Measurements from ENCODE around the gene FREM3. TPM values are rescaled to one million over a fixed set of nuclear protein-coding genes. Genes with fewer than 3 reads are reported as not detected.

FREM3 gene
- total and polyA plus RNA-seq, 2 of the 8 experiments (the other 6 are each of a cell fraction or from before 2014, with no cell fraction given) = 0.03 to 0.11 TPM

- Histone ChIP-seq H3K79me1 (ENCODE audit: low read depth, low read length) (no peaks in the 10 kb centered on the region), H2AFZ (ENCODE audit: low read length) (peak overlapping the region; percentile 43; the same call in 1 of the 2 replicates), H2BK15ac (ENCODE audit: low read length) (no peak overlapping the region), H3K79me2 (ENCODE audit: control insufficient read depth in 1 of 2, insufficient read depth in 2 of 2, low read length in 2 of 2) (no peaks in the 10 kb centered on the region), H3K23me2 (ENCODE audit: low read depth, low read length) (peaks cover 15% of the 10 kb centered on the region), H3K23ac (ENCODE audit: insufficient read length) (no peak overlapping the region), H3K4me2 (ENCODE audit: insufficient read depth in 1 of 2, low read depth in 2 of 2, low read length in 2 of 2) (peak overlapping the region; percentile 89 to 96), H2AK5ac (ENCODE audit: low read depth, low read length) (no peak overlapping the region), H4K91ac (replicated peaks; ENCODE audit: insufficient read length, low read length) (no peak overlapping the region), H3K9me3 (ENCODE audit: insufficient read depth in 2 of 2, low read depth in 1 of 2, low read length in 1 of 2) (no peaks in the 10 kb centered on the region; a peak in 1 of 4 replicates), H3K14ac (ENCODE audit: insufficient read length) (no peak overlapping the region), H3K36me3 (ENCODE audit: control insufficient read depth in 2 of 4, insufficient read depth in 4 of 4, low read length in 3 of 4) (peaks cover 0 to 2% (median 0%) of the 10 kb centered on the region in 4 experiments; a peak in 1 of 8 replicates), H2BK120ac (replicated peaks; ENCODE audit: low read depth, low read length) (no peak overlapping the region), H2BK12ac (ENCODE audit: low read depth, low read length) (no peak overlapping the region), H3K27me3 (replicated peaks in 1 of 4; ENCODE audit: control insufficient read depth in 3 of 4, extremely low read depth in 1 of 4, insufficient read depth in 3 of 4, low read length in 3 of 4) (peaks cover 25 to 37% (median 28%) of the 10 kb centered on the region in 4 experiments), H3K18ac (ENCODE audit: extremely low read depth, low read length) (peak overlapping the region; percentile 28; the same call in 1 of the 2 replicates), H4K8ac (ENCODE audit: extremely low read depth, insufficient read depth, low read length) (peak overlapping the region; percentile 42; the same call in 1 of the 2 replicates), H2BK5ac (ENCODE audit: low read depth, low read length) (no peak overlapping the region), H3K27ac (ENCODE audit: low read depth, low read length) (no peak overlapping the region), H3K4ac (replicated peaks; ENCODE audit: insufficient read length, low read depth, low read length) (no peak overlapping the region), H4K5ac (ENCODE audit: insufficient read length, low read depth, low read length) (no peak overlapping the region), H3K4me3 (ENCODE audit: extremely low read depth in 1 of 4, insufficient read depth in 2 of 4, low read depth in 3 of 4, low read length in 4 of 4) (peak overlapping the region; percentile 48 to 72 (median 66)), H4K20me1 (replicated peaks in 1 of 2; ENCODE audit: control insufficient read depth in 1 of 2, insufficient read depth in 2 of 2, low read length in 2 of 2) (no peaks in the 10 kb centered on the region), H3K9ac (replicated peaks in 1 of 4; ENCODE audit: extremely low read depth in 1 of 4, low read depth in 3 of 4, low read length in 3 of 4) (no peak overlapping the region), H3K56ac (replicated peaks; ENCODE audit: insufficient read length, low read depth, low read length) (no peak overlapping the region), H3K4me1 (replicated peaks in 1 of 4; ENCODE audit: control insufficient read depth in 3 of 4, insufficient read depth in 4 of 4, low read length in 3 of 4) (peaks cover 0 to 9% (median 6%) of the 10 kb centered on the region in 4 experiments; a peak in 4 of 7 replicates), H2BK20ac (ENCODE audit: low read length) (no peak overlapping the region)
- 67% methylated on average over 34 of the region's 40 CpGs; no CpG with 5 or more reads in 1 of the 2 experiments for WGBS, 2 experiments (ENCODE audit: extremely low coverage in 1 of 2, insufficient coverage in 1 of 2, insufficient read length in 1 of 2, insufficient replicate concordance in 2 of 2, low coverage in 1 of 2, low lambda C conversion rate in 2 of 2, missing lambda C conversion rate in 1 of 2)
- FAIRE-seq (no peak), DNase-seq (ENCODE audit: low read depth in 1 of 2, low spot score in 2 of 2) (no peak)
- ChIA-PET POLR2A (ENCODE audit: partially characterized antibody) (no interaction called here), CTCF (ENCODE audit: partially characterized antibody) (interaction anchor here (1.5 to 1.8 kb wide), 2 partner anchors 13 to 141 kb away, joined by 3 to 7 read pairs; no protein-coding TSS in a partner anchor)
- TF ChIP-seq KDM4A (IDR thresholded peaks at IDR 0.05; ENCODE audit: low read depth, low read length, severe bottlenecking) (no peak), RFX5 (IDR thresholded peaks at IDR 0.05; ENCODE audit: borderline replicate concordance, low read depth, low read length) (no peak), GABPA (IDR thresholded peaks at IDR 0.05; ENCODE audit: borderline replicate concordance, insufficient read depth, low read length) (no peak), KDM1A (IDR thresholded peaks at IDR 0.05; ENCODE audit: borderline replicate concordance, low read length) (no peak), HDAC2 (IDR thresholded peaks at IDR 0.05; ENCODE audit: borderline replicate concordance in 1 of 2, low read depth in 2 of 2, low read length in 2 of 2) (no peak), SP1 (IDR thresholded peaks at IDR 0.05; ENCODE audit: low read depth, low read length) (no peak), TBP (IDR thresholded peaks at IDR 0.05; ENCODE audit: low read depth, low read length) (no peak), HDAC6 (IDR thresholded peaks at IDR 0.05; ENCODE audit: low read depth, low read length) (no peak), GTF2F1 (IDR thresholded peaks at IDR 0.05; ENCODE audit: borderline replicate concordance, low read depth, low read length) (no peak), SP2 (IDR thresholded peaks at IDR 0.05; ENCODE audit: low read length) (no peak)
Measured at GRCh38 chr4:143699331-143700045, 987 bp downstream of the FREM3 start.
